Stimulated activated CD4-positive, alpha-beta T cell treated with anti-CD3 and anti-CD28 coated beads, Interleukin-2, amount 100 ng/mL, for 4 hours (primary cell): Measurements from ENCODE around the gene OPRM1.
A peak's percentile ranks its signal among the peaks of the same experiment; 100 is the strongest.

Experiments used
- DNase-seq: peaks from one replicate; pipeline ENCODE4 v3.0.0-alpha.2; 2020; ENCODE audit warnings: low read depth

The OPRM1 gene

GRCh38 chr6:154277629-154278017, 238.6 kb downstream of the OPRM1 start:
- peak; percentile 48 for DNase-seq

GRCh38 chr6:154280521-154280920, 241.5 kb downstream of the OPRM1 start:
- no peak for DNase-seq

GRCh38 chr6:154284313-154284853, 245.3 kb downstream of the OPRM1 start:
- no peak for DNase-seq

GRCh38 chr6:154285826-154286225, 246.8 kb downstream of the OPRM1 start:
- no peak for DNase-seq

GRCh38 chr6:154289818-154290508, 250.9 kb downstream of the OPRM1 start:
- DNase-seq = no peak

GRCh38 chr6:154292066-154292465, 253.0 kb downstream of the OPRM1 start:
- no peak for DNase-seq

GRCh38 chr6:154292855-154293519, 253.9 kb downstream of the OPRM1 start:
- DNase-seq = no peak

- no peak for DNase-seq
These were observed 256.7 kb downstream of the OPRM1 start for GRCh38 chr6:154295733-154296132.
